WERI-Rb-1 (cell line): Measurements from ENCODE around the gene SYT8.

Experiments used
- DNase-seq: peaks from one replicate; pipeline ENCODE4 v3.0.0-alpha.2; 2020
- H3K27ac ChIP-seq: fragments of 250-450 bp; sonication (Bioruptor Pico); 2 replicates; pipeline ENCODE4 v1.5.1; 2020; ENCODE audit warnings: mild to moderate bottlenecking, moderate library complexity
- H3K27me3 ChIP-seq: fragments of 250-450 bp; sonication (Bioruptor Pico); 2 replicates; pipeline ENCODE4 v1.5.1; 2021; ENCODE audit warnings: mild to moderate bottlenecking, low read depth, moderate library complexity; ENCODE audit not compliant: insufficient read depth, severe bottlenecking
- H3K36me3 ChIP-seq: fragments of 250-450 bp; sonication (Bioruptor Pico); 2 replicates; pipeline ENCODE4 v1.5.1; 2020; ENCODE audit warnings: mild to moderate bottlenecking, moderate library complexity
- H3K4me3 ChIP-seq: 2 replicates; pipeline ENCODE4 v1.5.1; 2011; ENCODE audit warnings: low read depth, mild to moderate bottlenecking, control low read depth, low read length
- H3K9me3 ChIP-seq: fragments of 250-450 bp; sonication (Bioruptor Pico); 2 replicates; pipeline ENCODE4 v1.5.1; 2021; ENCODE audit warnings: mild to moderate bottlenecking, moderate library complexity; ENCODE audit not compliant: severe bottlenecking
- TF ChIP-seq, protein P1 (sequence below): IDR thresholded peaks from 2 replicates; pipeline ENCODE4 v1.5.1; 2011; ENCODE audit warnings: low read depth, mild to moderate bottlenecking, control low read depth, inconsistent platforms, low read length

Gene SYT8

DNA sequence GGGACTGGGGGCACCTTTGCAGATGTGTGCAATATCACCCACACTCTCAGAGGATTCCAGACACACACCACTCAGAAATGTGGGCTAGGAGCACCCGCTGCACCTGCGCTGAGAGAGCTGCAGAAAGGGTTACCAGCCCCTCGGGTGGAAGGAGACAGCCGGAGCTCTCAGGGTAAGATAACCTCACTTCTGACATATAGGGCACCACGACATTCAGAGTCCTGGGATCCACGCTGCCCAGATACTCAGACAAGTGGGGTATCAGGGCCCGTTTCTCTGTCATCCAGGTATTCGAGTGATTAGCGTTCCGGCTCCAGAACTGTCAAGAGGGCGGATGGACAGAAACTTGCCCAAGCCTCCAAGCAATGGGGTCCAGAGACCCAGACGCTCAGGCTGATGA lies 6.2 kb upstream of the SYT8 start:
- Histone ChIP-seq H3K36me3 (no peaks in the 10 kb centered on the region), H3K27ac (no peak overlapping the region), H3K9me3 (no peaks in the 10 kb centered on the region), H3K27me3 (peaks cover 100% of the 10 kb centered on the region), H3K4me3 (no peak overlapping the region)
- TF ChIP-seq, protein P1, sequence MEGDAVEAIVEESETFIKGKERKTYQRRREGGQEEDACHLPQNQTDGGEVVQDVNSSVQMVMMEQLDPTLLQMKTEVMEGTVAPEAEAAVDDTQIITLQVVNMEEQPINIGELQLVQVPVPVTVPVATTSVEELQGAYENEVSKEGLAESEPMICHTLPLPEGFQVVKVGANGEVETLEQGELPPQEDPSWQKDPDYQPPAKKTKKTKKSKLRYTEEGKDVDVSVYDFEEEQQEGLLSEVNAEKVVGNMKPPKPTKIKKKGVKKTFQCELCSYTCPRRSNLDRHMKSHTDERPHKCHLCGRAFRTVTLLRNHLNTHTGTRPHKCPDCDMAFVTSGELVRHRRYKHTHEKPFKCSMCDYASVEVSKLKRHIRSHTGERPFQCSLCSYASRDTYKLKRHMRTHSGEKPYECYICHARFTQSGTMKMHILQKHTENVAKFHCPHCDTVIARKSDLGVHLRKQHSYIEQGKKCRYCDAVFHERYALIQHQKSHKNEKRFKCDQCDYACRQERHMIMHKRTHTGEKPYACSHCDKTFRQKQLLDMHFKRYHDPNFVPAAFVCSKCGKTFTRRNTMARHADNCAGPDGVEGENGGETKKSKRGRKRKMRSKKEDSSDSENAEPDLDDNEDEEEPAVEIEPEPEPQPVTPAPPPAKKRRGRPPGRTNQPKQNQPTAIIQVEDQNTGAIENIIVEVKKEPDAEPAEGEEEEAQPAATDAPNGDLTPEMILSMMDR = no peak
- no peak for DNase-seq

DNA sequence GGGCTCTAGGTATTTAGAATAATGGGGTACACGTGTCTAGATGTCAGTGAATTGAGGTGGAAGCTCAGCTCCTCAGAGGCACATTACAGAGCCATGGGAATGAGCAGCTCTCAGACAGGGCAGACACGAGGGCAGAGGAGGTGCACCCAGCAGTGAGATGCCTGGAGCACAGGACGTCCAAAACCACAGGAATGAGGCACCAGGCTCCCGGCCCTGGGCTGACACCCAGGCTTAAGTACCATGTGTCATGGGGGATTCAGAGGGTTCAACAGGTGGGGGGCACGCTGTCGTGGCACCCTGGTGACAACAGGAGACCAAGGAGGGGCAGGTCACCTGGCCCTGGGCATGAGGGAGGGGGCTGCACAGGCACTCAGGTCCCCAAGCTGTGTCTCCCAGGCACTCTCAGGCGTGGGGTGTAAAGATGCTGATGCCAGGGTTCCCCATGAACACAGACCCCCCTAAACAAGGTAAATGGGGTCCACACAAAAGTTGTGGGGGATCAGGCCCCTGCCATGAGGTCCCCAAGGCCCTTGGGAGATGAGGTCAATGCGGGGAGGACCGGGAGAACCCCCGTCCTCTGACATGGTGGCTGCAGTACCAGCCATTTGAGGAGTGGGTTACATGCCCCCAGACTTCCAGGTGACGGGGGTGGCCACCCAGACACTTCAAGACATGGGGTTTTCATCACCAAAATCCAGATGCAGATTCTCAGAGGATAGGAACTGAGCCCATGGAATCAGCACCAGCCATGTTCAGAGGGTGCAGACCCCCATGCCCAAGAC lies 5.6 kb upstream of the SYT8 start:
- Histone ChIP-seq H3K9me3 (no peaks in the 10 kb centered on the region), H3K4me3 (no peak overlapping the region), H3K36me3 (no peaks in the 10 kb centered on the region), H3K27ac (no peak overlapping the region), H3K27me3 (peaks cover 100% of the 10 kb centered on the region)
- TF ChIP-seq, protein P1 = no peak
- peak; percentile 3 for DNase-seq

DNA sequence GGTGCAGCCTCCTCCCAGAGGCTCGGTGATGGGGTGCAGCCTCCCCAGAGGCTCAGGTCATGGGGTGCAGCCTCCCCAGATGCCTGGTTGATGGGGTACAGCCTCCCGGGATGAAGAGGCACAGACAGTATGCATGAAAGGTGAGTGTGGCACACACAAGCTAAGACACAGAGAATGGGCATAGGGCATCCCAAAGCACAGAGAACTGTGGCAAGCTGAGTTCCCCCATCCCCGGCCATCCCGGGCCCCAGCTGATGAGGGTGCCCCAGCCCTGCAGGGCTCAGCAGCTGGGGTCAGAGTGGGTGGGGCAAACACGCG lies 4.8 kb upstream of the SYT8 start:
- Histone ChIP-seq H3K36me3 (no peaks in the 10 kb centered on the region), H3K27me3 (peaks cover 100% of the 10 kb centered on the region), H3K9me3 (no peaks in the 10 kb centered on the region), H3K27ac (no peak overlapping the region), H3K4me3 (no peak overlapping the region)
- DNase-seq = peak; percentile 3
- TF ChIP-seq, protein P1 = no peak

DNA sequence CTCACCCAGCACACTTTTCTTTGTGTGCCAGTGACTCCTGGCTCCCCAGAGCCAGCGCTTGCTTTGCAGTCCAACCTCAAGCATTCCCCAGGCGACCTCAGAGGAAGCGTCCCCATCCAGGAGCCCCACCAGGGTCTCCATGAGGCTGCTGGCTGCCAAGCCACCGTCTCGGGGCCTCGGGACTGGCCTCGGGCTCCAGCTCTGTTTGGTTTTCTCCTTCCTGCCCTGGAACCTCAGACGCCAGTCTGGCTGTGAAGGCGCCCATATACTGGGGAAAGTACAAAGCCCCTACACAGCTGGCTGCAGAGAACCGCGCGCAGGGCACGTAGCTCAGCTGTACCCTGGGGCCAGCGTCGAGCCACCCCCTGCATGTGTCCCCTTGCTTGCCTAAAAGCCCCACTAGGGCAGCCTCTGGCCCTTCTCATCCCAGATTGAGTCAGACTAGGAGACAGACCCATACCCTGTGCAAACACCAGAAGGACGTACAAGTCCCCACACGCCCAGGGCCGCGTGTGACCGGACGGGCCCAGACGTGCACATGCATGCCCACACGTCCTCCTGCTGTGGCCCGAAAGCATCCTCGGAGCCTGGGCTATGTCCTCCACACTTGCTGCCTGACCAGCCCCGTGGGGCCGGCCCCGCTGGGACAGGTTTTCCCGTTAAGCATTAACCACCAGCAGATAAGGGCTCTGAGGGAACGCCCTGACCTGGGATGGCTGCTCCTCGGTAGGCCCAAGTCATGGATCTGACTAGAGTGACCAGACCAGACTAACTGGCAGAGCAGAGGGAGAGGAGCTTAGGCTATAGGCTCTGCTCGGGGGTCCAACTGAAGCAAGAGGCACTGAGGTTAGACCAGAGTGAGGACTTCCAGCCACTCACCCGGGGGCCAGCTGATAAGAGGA lies 4.2 kb upstream of the SYT8 start:
- no peak overlapping the region for H3K27ac ChIP-seq
- DNase-seq = peak; percentile 57
- no peaks in the 10 kb centered on the region for H3K36me3 ChIP-seq
- TF ChIP-seq, protein P1 = no peak
- no peak overlapping the region for H3K4me3 ChIP-seq
- no peaks in the 10 kb centered on the region for H3K9me3 ChIP-seq
- H3K27me3 ChIP-seq = peaks cover 100% of the 10 kb centered on the region

DNA sequence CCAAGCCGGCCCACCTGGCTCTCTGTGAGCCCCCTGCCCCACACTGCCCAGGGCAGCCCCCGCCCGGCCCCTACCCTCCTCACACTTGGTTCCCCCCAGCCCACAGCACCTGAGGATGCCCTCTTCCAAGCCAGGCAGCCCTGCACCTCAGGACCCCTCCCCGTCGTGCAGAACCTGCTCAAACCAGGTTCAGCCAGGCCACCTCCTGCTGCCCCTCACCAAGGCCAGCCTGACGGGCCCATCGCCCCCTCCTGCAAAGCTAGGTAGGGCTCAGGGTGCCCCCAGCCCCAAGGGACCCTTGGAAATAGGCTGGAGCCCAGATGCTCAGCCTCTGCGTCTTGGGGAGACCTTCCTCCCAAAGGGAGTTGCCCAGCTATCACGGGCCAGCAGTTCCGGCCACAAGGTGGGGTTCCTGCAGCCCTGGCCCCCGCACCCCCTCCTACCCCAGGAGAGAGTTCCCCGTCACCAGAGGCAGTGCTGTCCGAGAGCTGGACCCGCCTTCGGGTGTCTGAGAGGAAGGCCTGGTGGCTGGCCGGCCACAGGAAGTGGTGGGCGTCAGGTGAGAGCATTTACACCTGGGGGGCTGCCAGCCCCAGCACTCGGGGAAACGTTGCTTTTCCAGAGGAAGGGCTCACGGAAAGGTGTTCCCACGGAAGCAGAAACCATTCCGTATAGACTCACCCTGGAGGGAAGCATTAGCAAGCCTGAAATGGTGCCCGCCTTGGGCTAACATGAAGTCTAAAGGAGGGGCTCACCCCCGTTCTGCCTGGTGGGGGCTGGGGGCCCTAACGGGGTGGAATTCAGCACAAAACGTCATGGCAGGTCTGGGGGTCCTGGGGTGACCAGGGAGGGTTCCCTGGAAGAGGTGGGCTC lies 3.2 kb upstream of the SYT8 start:
- Histone ChIP-seq H3K4me3 (no peak overlapping the region), H3K27me3 (peaks cover 100% of the 10 kb centered on the region), H3K9me3 (no peaks in the 10 kb centered on the region), H3K27ac (no peak overlapping the region), H3K36me3 (no peaks in the 10 kb centered on the region)
- DNase-seq = no peak
- TF ChIP-seq, protein P1 = no peak
